ENCODE measurements around the gene USP34. TPM values are rescaled to one million over a fixed set of nuclear protein-coding genes. Genes with fewer than 3 reads are reported as not detected.

USP34 gene
- total RNA-seq, 6 experiments from 2014 or later: 33.3 to 57.1 (median 41.5) TPM

DNA sequence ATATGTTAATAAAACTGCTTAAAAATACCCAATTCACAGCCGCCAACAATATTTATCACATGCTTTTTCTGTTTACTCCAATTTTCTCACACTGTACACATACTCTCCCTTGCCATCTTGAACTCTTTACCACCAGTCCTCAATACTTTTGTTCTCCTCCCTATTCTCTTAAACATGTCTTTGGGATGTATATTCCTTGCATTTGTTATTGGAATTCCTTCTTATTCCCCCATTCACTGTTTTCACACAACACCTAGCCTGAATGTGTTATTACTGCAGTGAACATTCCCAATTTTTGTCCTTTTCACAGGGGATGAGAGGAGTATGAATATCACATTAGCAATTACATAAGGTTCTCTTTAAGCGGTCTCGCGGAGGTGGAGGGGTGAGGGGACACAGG, 94.7 kb downstream of the USP34 start:
- Histone ChIP-seq H3K4me3 (no peak overlapping the region), H3K4me1 (peaks cover 0 to 5% (median 0%) of the 10 kb centered on the region in 4 donors), H3K36me3 (peaks cover 0 to 28% (median 5%) of the 10 kb centered on the region in 4 donors), H3K27ac (no peak overlapping the region), H3K9me3 (no peaks in the 10 kb centered on the region), H3K27me3 (no peaks in the 10 kb centered on the region)
- TF ChIP-seq, protein P1, sequence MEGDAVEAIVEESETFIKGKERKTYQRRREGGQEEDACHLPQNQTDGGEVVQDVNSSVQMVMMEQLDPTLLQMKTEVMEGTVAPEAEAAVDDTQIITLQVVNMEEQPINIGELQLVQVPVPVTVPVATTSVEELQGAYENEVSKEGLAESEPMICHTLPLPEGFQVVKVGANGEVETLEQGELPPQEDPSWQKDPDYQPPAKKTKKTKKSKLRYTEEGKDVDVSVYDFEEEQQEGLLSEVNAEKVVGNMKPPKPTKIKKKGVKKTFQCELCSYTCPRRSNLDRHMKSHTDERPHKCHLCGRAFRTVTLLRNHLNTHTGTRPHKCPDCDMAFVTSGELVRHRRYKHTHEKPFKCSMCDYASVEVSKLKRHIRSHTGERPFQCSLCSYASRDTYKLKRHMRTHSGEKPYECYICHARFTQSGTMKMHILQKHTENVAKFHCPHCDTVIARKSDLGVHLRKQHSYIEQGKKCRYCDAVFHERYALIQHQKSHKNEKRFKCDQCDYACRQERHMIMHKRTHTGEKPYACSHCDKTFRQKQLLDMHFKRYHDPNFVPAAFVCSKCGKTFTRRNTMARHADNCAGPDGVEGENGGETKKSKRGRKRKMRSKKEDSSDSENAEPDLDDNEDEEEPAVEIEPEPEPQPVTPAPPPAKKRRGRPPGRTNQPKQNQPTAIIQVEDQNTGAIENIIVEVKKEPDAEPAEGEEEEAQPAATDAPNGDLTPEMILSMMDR (IDR thresholded peaks at IDR 0.05): no peak
- no peak for TF ChIP-seq POLR2A (IDR thresholded peaks at IDR 0.05)
- intact Hi-C loops (cut with DNase I): no loop called here
- no peak for DNase-seq
- whole genome bisulfite sequencing (ENCODE audit: insufficient coverage, low coverage, low lambda C conversion rate, missing lambda C conversion rate): 98% methylated on average over 4 of the region's 4 CpGs
- ATAC-seq: no peak

DNA sequence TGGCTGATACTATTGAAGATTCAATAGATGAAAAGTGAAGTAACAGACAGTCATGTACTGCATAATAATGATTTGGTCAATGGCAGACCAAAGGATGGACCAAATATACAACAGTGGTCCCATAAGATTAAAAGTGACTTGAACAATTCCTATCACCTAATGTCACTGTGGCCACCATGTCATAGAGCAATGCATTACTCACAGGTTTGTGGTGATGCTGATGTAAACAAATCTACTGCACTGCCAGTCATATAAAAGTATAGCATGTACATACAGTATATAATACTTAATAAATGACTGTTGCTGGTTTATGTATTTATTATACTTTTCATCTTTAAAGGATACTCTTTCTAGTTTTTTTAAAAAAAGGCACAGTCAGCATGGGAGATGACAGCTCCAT, 99.9 kb downstream of the USP34 start:
- ATAC-seq: no peak
- H3K4me1 ChIP-seq: peaks cover 0 to 5% (median 0%) of the 10 kb centered on the region in 4 donors
- no peak for TF ChIP-seq POLR2A (IDR thresholded peaks at IDR 0.05)
- TF ChIP-seq, protein P1 (IDR thresholded peaks at IDR 0.05): no peak
- H3K27me3 ChIP-seq: no peaks in the 10 kb centered on the region
- H3K36me3 ChIP-seq: peaks cover 0 to 20% (median 4%) of the 10 kb centered on the region in 4 donors
- H3K9me3 ChIP-seq: no peaks in the 10 kb centered on the region
- intact Hi-C loops (cut with DNase I): no loop called here
- H3K4me3 ChIP-seq: no peak overlapping the region
- DNase-seq: no peak
- no peak overlapping the region for H3K27ac ChIP-seq

DNA sequence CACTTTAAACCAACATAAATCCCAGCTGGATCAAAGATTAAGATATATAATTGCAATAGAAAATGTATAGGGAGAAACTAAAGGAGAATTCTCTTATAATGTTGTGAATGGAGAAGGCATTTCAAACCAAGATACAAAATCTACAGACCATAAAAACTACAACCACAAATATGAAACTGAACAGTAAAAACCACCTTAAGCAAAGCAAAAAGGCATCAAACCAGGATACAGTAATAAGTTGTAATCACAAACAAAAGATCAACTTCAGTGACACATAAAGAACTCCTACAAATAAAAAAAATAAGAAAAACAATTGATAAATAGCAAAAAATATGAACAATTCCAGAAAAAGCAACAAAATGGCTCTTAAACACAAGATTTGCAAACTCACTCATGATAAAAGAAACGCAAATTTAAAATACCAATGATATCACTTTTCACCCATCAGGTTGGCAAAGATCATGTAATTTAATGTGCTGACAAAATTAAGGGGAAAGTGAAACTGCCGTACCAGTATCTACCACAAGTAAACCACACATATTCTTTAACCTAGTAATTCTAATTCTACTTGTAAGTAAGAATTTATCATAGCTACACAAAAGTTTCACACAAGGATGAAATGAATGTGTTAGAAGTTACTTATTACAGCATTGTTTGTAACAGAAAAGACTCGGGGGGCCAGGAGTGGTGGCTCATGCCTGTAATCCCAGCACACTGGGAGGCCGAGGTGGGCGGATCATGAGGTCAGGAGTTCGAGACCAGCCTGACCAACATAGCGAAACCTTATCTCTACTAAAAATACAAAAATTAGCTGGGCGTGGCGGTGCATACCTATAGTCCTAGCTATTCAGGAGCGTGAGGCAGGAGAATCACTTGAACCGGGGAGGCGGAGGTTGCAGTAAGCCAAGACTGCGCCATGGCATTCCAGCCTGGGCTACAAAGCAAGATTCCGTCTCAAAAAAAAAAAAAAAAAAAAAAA, 101.9 kb downstream of the USP34 start:
- peaks cover 0 to 22% (median 1%) of the 10 kb centered on the region in 4 donors for H3K36me3 ChIP-seq
- DNase-seq (no peak), ATAC-seq (no peak)
- TF ChIP-seq, protein P1 (IDR thresholded peaks at IDR 0.05): no peak
- no peak for TF ChIP-seq POLR2A (IDR thresholded peaks at IDR 0.05)
- WGBS (ENCODE audit: insufficient coverage, low coverage, low lambda C conversion rate, missing lambda C conversion rate): 91% methylated on average over 14 of the region's 14 CpGs
- H3K9me3 ChIP-seq: no peaks in the 10 kb centered on the region
- intact Hi-C loops (cut with DNase I): no loop called here
- H3K4me1 ChIP-seq: peaks cover 0 to under 1% (median 0%) of the 10 kb centered on the region in 4 donors
- H3K4me3 ChIP-seq: no peak overlapping the region
- no peaks in the 10 kb centered on the region for H3K27me3 ChIP-seq
- H3K27ac ChIP-seq: no peak overlapping the region

DNA sequence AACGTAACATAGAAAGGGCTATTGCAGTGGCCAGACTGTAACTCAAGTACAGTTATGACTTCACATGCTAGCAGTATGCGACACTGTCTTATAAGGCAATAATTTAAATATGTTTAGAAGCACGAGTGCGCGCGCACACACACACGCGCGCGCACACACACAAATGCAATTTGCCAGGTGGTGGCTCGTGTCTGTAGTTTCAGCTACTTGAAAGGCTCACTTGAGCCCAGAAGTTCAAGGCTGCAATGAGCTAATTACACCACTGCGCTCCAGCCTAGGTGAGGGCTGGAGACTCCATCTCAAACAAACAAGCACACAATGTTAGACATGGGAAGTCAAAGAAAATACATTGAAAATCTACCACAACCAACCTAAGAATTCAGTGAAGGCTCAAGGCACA, 103.7 kb downstream of the USP34 start:
- Histone ChIP-seq H3K4me1 (no peaks in the 10 kb centered on the region), H3K4me3 (no peak overlapping the region), H3K36me3 (peaks cover 0 to 23% (median 1%) of the 10 kb centered on the region in 4 donors), H3K9me3 (no peaks in the 10 kb centered on the region), H3K27ac (no peak overlapping the region), H3K27me3 (no peaks in the 10 kb centered on the region)
- 92% methylated on average over 11 of the region's 12 CpGs for WGBS (ENCODE audit: insufficient coverage, low coverage, low lambda C conversion rate, missing lambda C conversion rate)
- TF ChIP-seq, protein P1 (IDR thresholded peaks at IDR 0.05): no peak
- no peak for TF ChIP-seq POLR2A (IDR thresholded peaks at IDR 0.05)
- DNase-seq (no peak), ATAC-seq (no peak)
- intact Hi-C loops (cut with DNase I): no loop called here
